ENCODE results near the gene KCTD17.

KCTD17 gene

GRCh38 chr22:37043209-37043827 is 8.2 kb upstream of the KCTD17 start:
- no peak for DNase-seq (ENCODE audit: low read depth)

GRCh38 chr22:37043828-37044538 is 7.6 kb upstream of the KCTD17 start:
- DNase-seq (ENCODE audit: low read depth): peak; percentile 70

- no peak for DNase-seq (ENCODE audit: low read depth)
These were observed 6.6 kb upstream of the KCTD17 start for GRCh38 chr22:37044634-37045625.

GRCh38 chr22:37045958-37046357 is 5.6 kb upstream of the KCTD17 start:
- peak; percentile 63 for DNase-seq (ENCODE audit: low read depth)

GRCh38 chr22:37046589-37046988 is 5.0 kb upstream of the KCTD17 start:
- no peak for DNase-seq (ENCODE audit: low read depth)

GRCh38 chr22:37047006-37047405 is 4.5 kb upstream of the KCTD17 start:
- DNase-seq (ENCODE audit: low read depth): no peak

- no peak for DNase-seq (ENCODE audit: low read depth)
These were observed 3.4 kb upstream of the KCTD17 start for GRCh38 chr22:37048133-37048532.

- DNase-seq (ENCODE audit: low read depth): no peak
These were observed 2.3 kb upstream of the KCTD17 start for GRCh38 chr22:37049224-37049623.

GRCh38 chr22:37050913-37051312 is 629 bp upstream of the KCTD17 start:
- no peak for DNase-seq (ENCODE audit: low read depth)

GRCh38 chr22:37052386-37053309 is 1.1 kb downstream of the KCTD17 start:
- DNase-seq (ENCODE audit: low read depth): no peak

- DNase-seq (ENCODE audit: low read depth): no peak
These were observed 1.9 kb downstream of the KCTD17 start for GRCh38 chr22:37053310-37054055.

GRCh38 chr22:37054056-37054395 is 2.5 kb downstream of the KCTD17 start:
- no peak for DNase-seq (ENCODE audit: low read depth)

- DNase-seq (ENCODE audit: low read depth): no peak
These were observed 3.2 kb downstream of the KCTD17 start for GRCh38 chr22:37054600-37055365.

GRCh38 chr22:37056246-37056645 is 4.7 kb downstream of the KCTD17 start:
- DNase-seq (ENCODE audit: low read depth): no peak

- no peak for DNase-seq (ENCODE audit: low read depth)
These were observed 5.7 kb downstream of the KCTD17 start for GRCh38 chr22:37057226-37057625.

GRCh38 chr22:37057796-37058510 is 6.4 kb downstream of the KCTD17 start:
- no peak for DNase-seq (ENCODE audit: low read depth)

- DNase-seq (ENCODE audit: low read depth): no peak
These were observed 7.6 kb downstream of the KCTD17 start for GRCh38 chr22:37058917-37059701.

- DNase-seq (ENCODE audit: low read depth): no peak
These were observed 8.4 kb downstream of the KCTD17 start for GRCh38 chr22:37059876-37060449.
